IMR-90 (cell line): ENCODE results near the gene PIGBOS1. TPM values are rescaled to one million over a fixed set of nuclear protein-coding genes. Genes with fewer than 3 reads are reported as not detected.

Source experiments
- ATAC-seq: fragments of 200-7000 bp; cut with Tn5 transposase; 2 replicates; pipeline ENCODE4 v1.9.1; 2020; ENCODE audit warnings: low read depth, mild to moderate bottlenecking, moderate library complexity
- BruUV-seq: library from RNA; stranded (reverse); fragments of 400-500 nt; replicated peaks from 2 replicates; lab custom pipeline; 2021; lab: Mats Ljungman, UMichigan
- CTCF ChIA-PET: fragments of 300-600 bp; formaldehyde crosslinking; extraction: SDS; loops from one replicate; lab custom pipeline; 2021; ENCODE audit warnings: antibody characterized with exemption; lab: Yijun Ruan, JAX
- POLR2A ChIA-PET: fragments of 300-600 bp; sonication (Branson Sonifier 250); formaldehyde crosslinking; loops from one replicate; lab custom pipeline; 2022; ENCODE audit warnings: antibody characterized with exemption; ENCODE audit not compliant: unreplicated experiment; lab: Charles Lee
- DNase-seq: peaks from one replicate; pipeline ENCODE4 v3.0.0; 2013
- H2AFZ ChIP-seq: replicated peaks from 2 replicates; pipeline ENCODE3; 2013; ENCODE audit warnings: low read length, mild to moderate bottlenecking; ENCODE audit not compliant: poor library complexity
- H2AK5ac ChIP-seq: 2 replicates; pipeline ENCODE4 v1.6.1; 2013; ENCODE audit warnings: low read depth, low read length, inconsistent platforms
- H2AK9ac ChIP-seq: replicated peaks from 2 replicates; pipeline ENCODE3; 2013; ENCODE audit warnings: mild to moderate bottlenecking, low read depth, low read length, moderate library complexity; ENCODE audit not compliant: poor library complexity
- H2BK120ac ChIP-seq: 2 replicates; pipeline ENCODE4 v1.6.1; 2013; ENCODE audit warnings: low read depth, low read length, inconsistent platforms
- H2BK15ac ChIP-seq: 3 replicates; pipeline ENCODE4 v1.6.1; 2013; ENCODE audit warnings: low read depth, low read length, inconsistent platforms
- H2BK20ac ChIP-seq: 2 replicates; pipeline ENCODE4 v1.6.1; 2013; ENCODE audit warnings: low read depth, mild to moderate bottlenecking, inconsistent platforms, low read length, moderate library complexity
- H2BK5ac ChIP-seq: 2 replicates; pipeline ENCODE4 v1.6.1; 2013; ENCODE audit warnings: mild to moderate bottlenecking, low read depth, low read length, inconsistent platforms; ENCODE audit not compliant: poor library complexity, severe bottlenecking
- H3K14ac ChIP-seq: replicated peaks from 2 replicates; pipeline ENCODE4 v1.6.1; 2013; ENCODE audit warnings: low read depth, low read length, inconsistent platforms
- H3K18ac ChIP-seq: 2 replicates; pipeline ENCODE4 v1.6.1; 2013; ENCODE audit warnings: low read depth, low read length, control low read depth
- H3K23ac ChIP-seq: 2 replicates; pipeline ENCODE4 v1.6.1; 2013; ENCODE audit warnings: low read depth, low read length, inconsistent platforms
- H3K27ac ChIP-seq: 2 replicates; pipeline ENCODE4 v1.5.1; 2013; ENCODE audit warnings: mild to moderate bottlenecking, control low read depth, low read length; ENCODE audit not compliant: insufficient read depth
- H3K27me3 ChIP-seq: 2 replicates; pipeline ENCODE4 v1.6.1; 2013; ENCODE audit warnings: low read length; ENCODE audit not compliant: control insufficient read depth, insufficient read depth
- H3K36me3 ChIP-seq: 2 replicates; pipeline ENCODE4 v1.6.1; 2013; ENCODE audit warnings: low read length, mixed read lengths; ENCODE audit not compliant: control insufficient read depth, insufficient read depth
- H3K4ac ChIP-seq: 2 replicates; pipeline ENCODE4 v1.6.1; 2013; ENCODE audit warnings: low read depth, low read length, inconsistent platforms
- H3K4me1 ChIP-seq: 2 replicates; pipeline ENCODE4 v1.6.1; 2013; ENCODE audit warnings: low read length, mixed read lengths; ENCODE audit not compliant: control insufficient read depth, insufficient read depth
- H3K4me2 ChIP-seq: 2 replicates; pipeline ENCODE4 v1.6.1; 2013; ENCODE audit warnings: low read depth, mild to moderate bottlenecking, control low read depth, low read length, moderate library complexity
- H3K4me3 ChIP-seq: 2 replicates; pipeline ENCODE4 v1.5.1; 2013; ENCODE audit warnings: low read depth, mild to moderate bottlenecking, control low read depth, low read length, moderate library complexity; ENCODE audit not compliant: insufficient read depth
- H3K56ac ChIP-seq: 2 replicates; pipeline ENCODE4 v1.6.1; 2013; ENCODE audit warnings: low read length, inconsistent platforms; ENCODE audit not compliant: insufficient read depth; ENCODE audit errors: extremely low read depth
- H3K79me1 ChIP-seq, 2 experiments: 2 replicates each; pipeline ENCODE4 v1.6.1; 2013; ENCODE audit warnings: low read length in 2 of 2, inconsistent platforms in 1 of 2, low read depth in 1 of 2
- H3K9ac ChIP-seq: 2 replicates; pipeline ENCODE4 v1.6.1; 2013; ENCODE audit warnings: low read depth, low read length, control low read depth
- H3K9me1 ChIP-seq: 2 replicates; pipeline ENCODE4 v1.6.1; 2013; ENCODE audit warnings: low read length, inconsistent platforms; ENCODE audit not compliant: insufficient read depth
- H3K9me3 ChIP-seq: 2 replicates; pipeline ENCODE4 v1.6.1; 2013; ENCODE audit warnings: low read length; ENCODE audit not compliant: control insufficient read depth, insufficient read depth
- H4K20me1 ChIP-seq: 2 replicates; pipeline ENCODE4 v1.6.1; 2013; ENCODE audit warnings: low read length, inconsistent platforms; ENCODE audit not compliant: insufficient read depth
- H4K5ac ChIP-seq: 2 replicates; pipeline ENCODE4 v1.6.1; 2013; ENCODE audit warnings: mild to moderate bottlenecking, low read depth, low read length, control low read depth
- H4K8ac ChIP-seq, 2 experiments: 2 replicates each; pipeline ENCODE4 v1.6.1; 2013; ENCODE audit warnings: low read depth in 2 of 2, low read length in 2 of 2, control low read depth in 1 of 2, inconsistent platforms in 1 of 2
- H4K91ac ChIP-seq: 2 replicates; pipeline ENCODE4 v1.6.1; 2013; ENCODE audit warnings: low read depth, low read length, inconsistent platforms; ENCODE audit not compliant: insufficient read depth
- MAZ ChIP-seq: IDR thresholded peaks from 2 replicates; pipeline ENCODE4 v1.6.1; 2012; ENCODE audit warnings: low read depth, mild to moderate bottlenecking, low read length, improper control_type of control experiment, moderate library complexity, borderline replicate concordance
- POLR2A ChIP-seq: IDR thresholded peaks from 2 replicates; pipeline ENCODE4 v1.6.1; 2012; ENCODE audit warnings: mild to moderate bottlenecking, low read depth, low read length
- SMC3 ChIP-seq: fragments of 150-350 bp; IDR thresholded peaks from 2 replicates; pipeline ENCODE4 v1.6.1; 2016; ENCODE audit warnings: low read depth, mild to moderate bottlenecking, antibody characterized with exemption, low read length, moderate library complexity
- USF2 ChIP-seq: fragments of 150-350 bp; IDR thresholded peaks from 2 replicates; pipeline ENCODE4 v1.6.1; 2017; ENCODE audit warnings: mild to moderate bottlenecking, antibody characterized with exemption, low read length, low read depth
- WGBS, 2 experiments: methylation state at CpG; one replicate each; pipeline versions ENCODE4 v1.1.5 to v1.1.7; 2013; ENCODE audit warnings: missing lambda C conversion rate in 2 of 2; ENCODE audit not compliant: insufficient read length in 1 of 2; ENCODE audit errors: extremely low coverage in 2 of 2; 5-methylcytosine and 5-hydroxymethylcytosine counted together
- dilution Hi-C: fragments of 300-500 bp; cut with HindIII; formaldehyde crosslinking; loops from one replicate; pipeline ENCODE4 v1.14.3; 2018; ENCODE audit warnings: low sequenced_read_pairs; ENCODE audit not compliant: unreplicated experiment
- in situ Hi-C: fragments of 300-500 bp; cut with MboI; formaldehyde crosslinking; loops from 3 replicates; pipeline ENCODE4 v1.14.3; 2019; ENCODE audit warnings: low sequenced_read_pairs, inconsistent platforms, mixed read lengths
- intact Hi-C: fragments of 100-400 bp; cut with micrococcal nuclease; formaldehyde crosslinking; loops from 2 replicates; pipeline ENCODE4 v1.10.0; 2022
- polyA plus RNA-seq, 3 experiments: library from polyadenylated mRNA; depleted of rRNA; stranded (reverse); fragments of >200 nt; gene quantifications; 2 replicates each; pipeline ENCODE4 v1.2.3, GENCODE V29; 2012; ENCODE audit warnings: low replicate concordance in 1 of 3
- total RNA-seq: library from RNA; depleted of rRNA; stranded (reverse); fragments of >200 nt; gene quantifications from 2 replicates; pipeline ENCODE4 v1.2.3, GENCODE V29; 2012

The PIGBOS1 gene
- total and polyA plus RNA-seq, 2 of the 4 experiments (the other 2 are of a cell fraction): 11.7 to 12.7 TPM

DNA sequence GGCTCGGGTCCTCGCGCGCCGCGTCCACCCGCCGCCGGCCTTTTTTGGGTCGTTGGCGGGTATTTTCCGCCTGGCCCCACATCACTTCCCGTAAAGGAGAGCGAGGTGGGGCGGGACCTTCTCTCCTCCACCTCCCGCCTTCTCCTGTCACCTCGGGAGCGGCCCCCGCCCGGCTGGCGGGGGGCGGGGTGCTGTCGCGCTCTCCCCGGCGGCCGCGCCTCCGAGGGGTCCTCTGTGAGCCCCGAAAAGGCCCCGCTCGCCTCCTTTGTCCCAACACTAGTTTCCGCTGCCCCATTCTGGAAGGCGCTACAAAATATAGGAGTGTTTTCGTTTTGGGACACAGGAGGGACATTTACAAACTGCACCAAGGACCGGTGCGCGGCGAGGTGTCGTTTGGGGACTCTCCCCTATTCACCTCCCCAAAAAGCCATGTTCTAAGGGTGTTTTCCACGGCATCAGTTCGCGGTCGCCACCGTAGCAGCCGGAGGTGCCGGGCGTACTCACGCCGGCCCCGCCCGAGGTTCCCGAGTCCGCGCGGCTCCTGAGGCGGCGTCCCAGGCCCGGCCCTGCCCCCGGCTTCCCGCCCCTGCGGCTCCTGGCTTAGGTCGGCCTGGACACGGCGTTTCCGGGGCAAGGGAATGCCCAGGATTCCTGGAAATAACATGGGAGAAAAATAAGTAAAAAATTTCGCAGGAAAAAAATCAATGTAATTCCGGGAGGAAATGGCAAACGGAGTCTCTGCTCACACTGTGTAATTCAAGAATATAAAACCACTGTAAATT lies 29.0 kb downstream of the PIGBOS1 start, which contains the start of gene RAB27A:
Gene RAB27A (minus strand): TSS at position 68 of the 782 bp plus-strand sequence. CDS start 54,879 bp downstream, outside the sequence.
- Histone ChIP-seq H3K4me2 (peak within 1 kb of the TSS; percentile 98), H3K9me1 (no peaks in the 10 kb centered on the region), H4K91ac (peak within 1 kb of the TSS; percentile 93), H3K14ac (peak within 1 kb of the TSS; percentile 94), H3K4me3 (peak within 1 kb of the TSS; percentile 68), H3K4ac (peak within 1 kb of the TSS; percentile 91), H4K20me1 (no peaks in the 10 kb centered on the region), H4K8ac (peak within 1 kb of the TSS; percentile 93 to 96), H3K4me1 (no peaks in the 10 kb centered on the region), H3K27me3 (no peaks in the 10 kb centered on the region), H2BK15ac (peak within 1 kb of the TSS; percentile 97; the same call in 1 of the 3 replicates), H3K23ac (peak within 1 kb of the TSS; percentile 92), H3K27ac (peak within 1 kb of the TSS; percentile 87), H3K9ac (peak within 1 kb of the TSS; percentile 95), H2AFZ (peak within 1 kb of the TSS; percentile 97), H3K36me3 (no peaks in the 10 kb centered on the region), H3K79me1 (peaks cover 0 to 17% of the 10 kb centered on the region in 2 experiments; a peak in 3 of 4 replicates), H2AK5ac (peak within 1 kb of the TSS; percentile 95), H2BK5ac (peak within 1 kb of the TSS; percentile 69), H3K18ac (peak within 1 kb of the TSS; percentile 61), H2BK120ac (peak within 1 kb of the TSS; percentile 71), H3K56ac (peak within 1 kb of the TSS; percentile 96), H4K5ac (peak within 1 kb of the TSS; percentile 60), H3K9me3 (no peaks in the 10 kb centered on the region), H2AK9ac (peak within 1 kb of the TSS; percentile 99), H2BK20ac (peak within 1 kb of the TSS; percentile 72)
- ATAC-seq (peak; percentile 89), DNase-seq (peak; percentile 16)
- TF ChIP-seq MAZ: peak; percentile 63; the same call in 1 of the 2 replicates
- TF ChIP-seq USF2: no peak
- no peak for TF ChIP-seq SMC3
- peak; percentile 32; the same call in 1 of the 2 replicates for TF ChIP-seq POLR2A
- CTCF ChIA-PET: interaction anchor here (1.1 to 1.8 kb wide), 2 partner anchors 69 to 72 kb away, joined by 4 to 6 read pairs; no protein-coding TSS in a partner anchor
- intact Hi-C loops: loop anchor here (1.0 to 10.0 kb wide), 4 partner anchors 69 to 1205 kb away; no protein-coding TSS in a partner anchor
- no TSS peak for BruUV-seq
- POLR2A ChIA-PET: no interaction called here
- dilution Hi-C loops: no loop called here
- WGBS, 2 experiments: no CpG with 5 or more reads among the region's 69 CpGs
- in situ Hi-C loops: loop anchor here (10.0 kb wide), 1 partner anchor 145 kb away; no protein-coding TSS in a partner anchor
